Prostate gland (tissue), 2 donors: ENCODE measurements around the gene VSIG2.

Experiments used
- POLR2AphosphoS5 ChIP-seq: sonication (generic); formaldehyde crosslinking; IDR thresholded peaks from one replicate; pipeline ENCODE4 v1.6.1; 2017; ENCODE audit warnings: antibody characterized with exemption
- TF ChIP-seq, protein P1 (sequence below), 4 experiments: fragments of 200-600 bp in 2 of 4; fragments of 450-650 bp in 2 of 4; sonication (generic) in 2 of 4; IDR thresholded peaks; 1 replicate in 3 of 4; 2 replicates in 1 of 4; pipeline ENCODE4 v1.5.1; 2016 to 2019; ENCODE audit warnings: antibody characterized with exemption in 4 of 4, mild to moderate bottlenecking in 2 of 4, moderate library complexity in 2 of 4

DNA sequence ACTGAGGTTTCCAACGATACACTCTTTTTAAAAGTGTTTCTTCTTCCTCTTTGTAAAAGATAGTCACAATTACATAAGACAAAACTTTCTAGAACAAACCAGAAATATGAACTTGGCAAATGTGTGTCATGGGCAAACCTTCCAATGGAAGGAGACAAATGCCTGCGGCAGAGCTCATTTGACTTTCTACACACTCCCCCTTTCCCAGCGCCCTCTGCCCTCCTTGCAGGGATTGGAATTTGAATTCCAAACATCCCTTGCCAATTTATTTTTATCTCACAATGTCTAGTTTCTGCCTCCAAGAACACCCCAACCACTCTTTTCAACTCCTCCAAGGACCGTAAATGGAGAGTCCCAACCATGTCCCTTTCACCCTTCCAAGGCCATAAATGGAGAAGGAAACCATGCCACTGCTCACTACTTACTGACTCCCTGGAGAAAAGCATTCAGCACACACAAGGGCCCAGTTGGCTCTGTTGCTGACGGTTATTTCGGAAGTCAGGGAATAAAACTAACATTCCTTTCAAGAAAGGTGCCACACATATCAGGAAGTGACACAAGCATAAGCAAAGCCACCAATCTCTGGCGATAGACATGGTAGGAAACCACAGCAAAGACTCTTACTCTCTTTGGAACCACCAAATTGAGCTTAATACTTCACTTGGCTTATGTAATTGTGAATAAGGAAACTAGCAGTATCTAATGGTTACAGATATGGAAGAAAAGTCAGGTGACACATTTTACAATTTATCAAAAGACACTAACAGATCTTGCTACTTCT is 25.0 kb upstream of the VSIG2 start:
- no peak for TF ChIP-seq POLR2AphosphoS5
- TF ChIP-seq, protein P1, sequence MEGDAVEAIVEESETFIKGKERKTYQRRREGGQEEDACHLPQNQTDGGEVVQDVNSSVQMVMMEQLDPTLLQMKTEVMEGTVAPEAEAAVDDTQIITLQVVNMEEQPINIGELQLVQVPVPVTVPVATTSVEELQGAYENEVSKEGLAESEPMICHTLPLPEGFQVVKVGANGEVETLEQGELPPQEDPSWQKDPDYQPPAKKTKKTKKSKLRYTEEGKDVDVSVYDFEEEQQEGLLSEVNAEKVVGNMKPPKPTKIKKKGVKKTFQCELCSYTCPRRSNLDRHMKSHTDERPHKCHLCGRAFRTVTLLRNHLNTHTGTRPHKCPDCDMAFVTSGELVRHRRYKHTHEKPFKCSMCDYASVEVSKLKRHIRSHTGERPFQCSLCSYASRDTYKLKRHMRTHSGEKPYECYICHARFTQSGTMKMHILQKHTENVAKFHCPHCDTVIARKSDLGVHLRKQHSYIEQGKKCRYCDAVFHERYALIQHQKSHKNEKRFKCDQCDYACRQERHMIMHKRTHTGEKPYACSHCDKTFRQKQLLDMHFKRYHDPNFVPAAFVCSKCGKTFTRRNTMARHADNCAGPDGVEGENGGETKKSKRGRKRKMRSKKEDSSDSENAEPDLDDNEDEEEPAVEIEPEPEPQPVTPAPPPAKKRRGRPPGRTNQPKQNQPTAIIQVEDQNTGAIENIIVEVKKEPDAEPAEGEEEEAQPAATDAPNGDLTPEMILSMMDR (IDR thresholded peaks at IDR 0.05), result no peak
